Liver (tissue), 9 donors: ENCODE results near the gene CCL18. TPM values are rescaled to one million over a fixed set of nuclear protein-coding genes. Genes with fewer than 3 reads are reported as not detected.

Source experiments
- DNase-seq: peaks from one replicate; pipeline ENCODE4 v3.0.0-alpha.2; 2017; ENCODE audit warnings: low spot score
- H3K27ac ChIP-seq, 2 donors: one replicate each; pipeline ENCODE4 v1.7.0; 2013; ENCODE audit warnings: inconsistent platforms in 2 of 2, low read length in 2 of 2, control low read depth in 1 of 2, low read depth in 1 of 2, mild to moderate bottlenecking in 1 of 2
- H3K27me3 ChIP-seq, 4 donors: one replicate each; pipeline versions ENCODE4 v1.6.1 to v1.7.0; 2013; ENCODE audit warnings: low read length in 3 of 4, inconsistent platforms in 1 of 4, mild to moderate bottlenecking in 1 of 4, moderate library complexity in 1 of 4; ENCODE audit not compliant: control insufficient read depth in 4 of 4, insufficient read depth in 4 of 4
- H3K36me3 ChIP-seq, 4 donors: one replicate each; pipeline versions ENCODE4 v1.6.1 to v1.7.0; 2013; ENCODE audit warnings: low read length in 3 of 4, mild to moderate bottlenecking in 3 of 4, low read depth in 1 of 4, moderate library complexity in 1 of 4; ENCODE audit not compliant: control insufficient read depth in 4 of 4, insufficient read depth in 3 of 4
- H3K4me1 ChIP-seq, 4 donors: one replicate each; pipeline versions ENCODE4 v1.6.1 to v1.7.0; 2013; ENCODE audit warnings: low read length in 3 of 4, mild to moderate bottlenecking in 3 of 4, moderate library complexity in 1 of 4; ENCODE audit not compliant: control insufficient read depth in 4 of 4, insufficient read depth in 4 of 4
- H3K4me3 ChIP-seq, 3 donors: one replicate each; pipeline versions ENCODE4 v1.6.1 to v1.7.0; 2013; ENCODE audit warnings: low read length in 3 of 3, control low read depth in 1 of 3, low read depth in 1 of 3, mild to moderate bottlenecking in 1 of 3
- H3K9ac ChIP-seq, 2 donors: one replicate each; pipeline ENCODE4 v1.7.0; 2013; ENCODE audit warnings: low read length in 2 of 2, mild to moderate bottlenecking in 2 of 2, moderate library complexity in 2 of 2, control low read depth in 1 of 2, low read depth in 1 of 2
- H3K9me3 ChIP-seq, 4 donors: one replicate each; pipeline versions ENCODE4 v1.6.1 to v1.7.0; 2013; ENCODE audit warnings: low read length in 3 of 4; ENCODE audit not compliant: control insufficient read depth in 4 of 4
- ATF3 ChIP-seq: IDR thresholded peaks from 2 replicates; pipeline ENCODE4 v1.6.1; 2016; ENCODE audit warnings: antibody characterized with exemption
- CTCF ChIP-seq: fragments of 150-350 bp; IDR thresholded peaks from 2 replicates; pipeline ENCODE4 v1.5.1; 2017; ENCODE audit warnings: improper control_type of control experiment, low read depth, low read length; ENCODE audit not compliant: missing input control
- EGR1 ChIP-seq, 2 donors: IDR thresholded peaks; 2 replicates each; pipeline ENCODE4 v1.6.1; 2016 to 2018; ENCODE audit warnings: antibody characterized with exemption in 2 of 2, low read depth in 2 of 2
- FOXA1 ChIP-seq: IDR thresholded peaks from 2 replicates; pipeline ENCODE4 v1.6.1; 2016; ENCODE audit warnings: antibody characterized with exemption
- FOXA2 ChIP-seq: IDR thresholded peaks from 2 replicates; pipeline ENCODE4 v1.6.1; 2016; ENCODE audit warnings: antibody characterized with exemption
- GABPA ChIP-seq, 2 donors: IDR thresholded peaks in 1 of 2; conservative IDR thresholded peaks in 1 of 2; 2 replicates each; pipeline ENCODE4 v1.6.1; 2016; ENCODE audit warnings: antibody characterized with exemption in 2 of 2, mild to moderate bottlenecking in 1 of 2, moderate library complexity in 1 of 2
- HNF4A ChIP-seq, 2 donors: conservative IDR thresholded peaks; 2 replicates each; pipeline ENCODE4 v1.6.1; 2016; ENCODE audit warnings: antibody characterized with exemption in 2 of 2, mild to moderate bottlenecking in 2 of 2
- HNF4G ChIP-seq: IDR thresholded peaks from 2 replicates; pipeline ENCODE4 v1.6.1; 2016; ENCODE audit warnings: antibody characterized with exemption
- JUND ChIP-seq, 2 donors: IDR thresholded peaks; 2 replicates each; pipeline ENCODE4 v1.6.1; 2016; ENCODE audit warnings: antibody characterized with exemption in 2 of 2
- NR2F2 ChIP-seq: IDR thresholded peaks from 2 replicates; pipeline ENCODE4 v1.6.1; 2016; ENCODE audit warnings: antibody characterized with exemption
- RAD21 ChIP-seq, 2 donors: IDR thresholded peaks; 2 replicates each; pipeline ENCODE4 v1.6.1; 2016; ENCODE audit warnings: antibody characterized with exemption in 2 of 2, mild to moderate bottlenecking in 2 of 2
- RXRA ChIP-seq, 2 donors: IDR thresholded peaks; 2 replicates each; pipeline ENCODE4 v1.6.1; 2017 to 2018; ENCODE audit warnings: antibody characterized with exemption in 2 of 2, mild to moderate bottlenecking in 1 of 2
- SP1 ChIP-seq: IDR thresholded peaks from 2 replicates; pipeline ENCODE4 v1.6.1; 2018; ENCODE audit warnings: antibody characterized with exemption, mild to moderate bottlenecking
- TAF1 ChIP-seq: conservative IDR thresholded peaks from 2 replicates; pipeline ENCODE4 v1.6.1; 2016; ENCODE audit warnings: antibody characterized with exemption, mild to moderate bottlenecking
- YY1 ChIP-seq: IDR thresholded peaks from 2 replicates; pipeline ENCODE4 v1.6.1; 2016; ENCODE audit warnings: antibody characterized with exemption, mild to moderate bottlenecking
- WGBS: extraction: QIAGEN DNeasy Blood & Tissue Kit; methylation state at CpG from one replicate; pipeline ENCODE4 v1.1.7; 2013; 5-methylcytosine and 5-hydroxymethylcytosine counted together
- polyA plus RNA-seq, 2 donors: library from polyadenylated mRNA; stranded (reverse) in 1 of 2; unstranded in 1 of 2; fragments of 200-250 nt in 1 of 2; fragments of >200 nt in 1 of 2; fragmentation: Nextera tagmentation in 1 of 2; extraction: Ambion mirVana in 1 of 2; gene quantifications; one replicate each; pipeline versions ENCODE4 v1.2.1 to v1.2.3, GENCODE V29; 2013 to 2015
- total RNA-seq, 2 donors: library from RNA; depleted of rRNA; stranded (reverse); fragments of >200 nt; gene quantifications; one replicate each; pipeline ENCODE4 v1.2.3, GENCODE V29; 2014
- TF ChIP-seq, protein P1 (sequence below): IDR thresholded peaks from 2 replicates; pipeline ENCODE4 v1.6.1; 2016; ENCODE audit warnings: antibody characterized with exemption
- TF ChIP-seq, protein P2 (sequence below): IDR thresholded peaks from 2 replicates; pipeline ENCODE4 v1.6.1; 2016; ENCODE audit warnings: antibody characterized with exemption, mild to moderate bottlenecking
- TF ChIP-seq, protein P3 (sequence below): IDR thresholded peaks from 2 replicates; pipeline ENCODE4 v1.6.1; 2016; ENCODE audit warnings: antibody characterized with exemption
- donor health status: healthy.
- donor health status: healthy.
- donor health status: healthy.
- donor health status: healthy.
- donor health status: healthy.

Gene CCL18
- total and polyA plus RNA-seq, 4 donors = 0.22 to 0.92 (median 0.76) TPM; not detected in 1

GRCh38 chr17:36024106-36024869, 39.8 kb upstream of the CCL18 start:
- H3K27me3 ChIP-seq = no peaks in the 10 kb centered on the region
- H3K9me3 ChIP-seq = no peaks in the 10 kb centered on the region
- no peak for DNase-seq
- no peak overlapping the region for H3K27ac ChIP-seq
- TF ChIP-seq RXRA (IDR thresholded peaks at IDR 0.05) = no peak
- TF ChIP-seq, protein P1, sequence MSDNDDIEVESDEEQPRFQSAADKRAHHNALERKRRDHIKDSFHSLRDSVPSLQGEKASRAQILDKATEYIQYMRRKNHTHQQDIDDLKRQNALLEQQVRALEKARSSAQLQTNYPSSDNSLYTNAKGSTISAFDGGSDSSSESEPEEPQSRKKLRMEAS = no peak
- TF ChIP-seq HNF4G = no peak
- no peak for TF ChIP-seq SP1
- TF ChIP-seq, protein P2, sequence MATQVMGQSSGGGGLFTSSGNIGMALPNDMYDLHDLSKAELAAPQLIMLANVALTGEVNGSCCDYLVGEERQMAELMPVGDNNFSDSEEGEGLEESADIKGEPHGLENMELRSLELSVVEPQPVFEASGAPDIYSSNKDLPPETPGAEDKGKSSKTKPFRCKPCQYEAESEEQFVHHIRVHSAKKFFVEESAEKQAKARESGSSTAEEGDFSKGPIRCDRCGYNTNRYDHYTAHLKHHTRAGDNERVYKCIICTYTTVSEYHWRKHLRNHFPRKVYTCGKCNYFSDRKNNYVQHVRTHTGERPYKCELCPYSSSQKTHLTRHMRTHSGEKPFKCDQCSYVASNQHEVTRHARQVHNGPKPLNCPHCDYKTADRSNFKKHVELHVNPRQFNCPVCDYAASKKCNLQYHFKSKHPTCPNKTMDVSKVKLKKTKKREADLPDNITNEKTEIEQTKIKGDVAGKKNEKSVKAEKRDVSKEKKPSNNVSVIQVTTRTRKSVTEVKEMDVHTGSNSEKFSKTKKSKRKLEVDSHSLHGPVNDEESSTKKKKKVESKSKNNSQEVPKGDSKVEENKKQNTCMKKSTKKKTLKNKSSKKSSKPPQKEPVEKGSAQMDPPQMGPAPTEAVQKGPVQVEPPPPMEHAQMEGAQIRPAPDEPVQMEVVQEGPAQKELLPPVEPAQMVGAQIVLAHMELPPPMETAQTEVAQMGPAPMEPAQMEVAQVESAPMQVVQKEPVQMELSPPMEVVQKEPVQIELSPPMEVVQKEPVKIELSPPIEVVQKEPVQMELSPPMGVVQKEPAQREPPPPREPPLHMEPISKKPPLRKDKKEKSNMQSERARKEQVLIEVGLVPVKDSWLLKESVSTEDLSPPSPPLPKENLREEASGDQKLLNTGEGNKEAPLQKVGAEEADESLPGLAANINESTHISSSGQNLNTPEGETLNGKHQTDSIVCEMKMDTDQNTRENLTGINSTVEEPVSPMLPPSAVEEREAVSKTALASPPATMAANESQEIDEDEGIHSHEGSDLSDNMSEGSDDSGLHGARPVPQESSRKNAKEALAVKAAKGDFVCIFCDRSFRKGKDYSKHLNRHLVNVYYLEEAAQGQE = no peak
- no peak for TF ChIP-seq CTCF
- no peak for TF ChIP-seq HNF4A (conservative IDR thresholded peaks at IDR 0.05)
- TF ChIP-seq FOXA1 = no peak
- no peak for TF ChIP-seq EGR1 (IDR thresholded peaks at IDR 0.05; ENCODE audit: low read depth in 2 of 2)
- TF ChIP-seq YY1 = no peak
- no peak for TF ChIP-seq NR2F2
- TF ChIP-seq RAD21 (IDR thresholded peaks at IDR 0.05) = no peak
- TF ChIP-seq TAF1 = no peak
- TF ChIP-seq GABPA (IDR thresholded peaks at IDR 0.05 in 1 of 2, conservative IDR thresholded peaks at IDR 0.05 in 1 of 2) = no peak
- no peak for TF ChIP-seq JUND (IDR thresholded peaks at IDR 0.05)
- TF ChIP-seq, protein P3, sequence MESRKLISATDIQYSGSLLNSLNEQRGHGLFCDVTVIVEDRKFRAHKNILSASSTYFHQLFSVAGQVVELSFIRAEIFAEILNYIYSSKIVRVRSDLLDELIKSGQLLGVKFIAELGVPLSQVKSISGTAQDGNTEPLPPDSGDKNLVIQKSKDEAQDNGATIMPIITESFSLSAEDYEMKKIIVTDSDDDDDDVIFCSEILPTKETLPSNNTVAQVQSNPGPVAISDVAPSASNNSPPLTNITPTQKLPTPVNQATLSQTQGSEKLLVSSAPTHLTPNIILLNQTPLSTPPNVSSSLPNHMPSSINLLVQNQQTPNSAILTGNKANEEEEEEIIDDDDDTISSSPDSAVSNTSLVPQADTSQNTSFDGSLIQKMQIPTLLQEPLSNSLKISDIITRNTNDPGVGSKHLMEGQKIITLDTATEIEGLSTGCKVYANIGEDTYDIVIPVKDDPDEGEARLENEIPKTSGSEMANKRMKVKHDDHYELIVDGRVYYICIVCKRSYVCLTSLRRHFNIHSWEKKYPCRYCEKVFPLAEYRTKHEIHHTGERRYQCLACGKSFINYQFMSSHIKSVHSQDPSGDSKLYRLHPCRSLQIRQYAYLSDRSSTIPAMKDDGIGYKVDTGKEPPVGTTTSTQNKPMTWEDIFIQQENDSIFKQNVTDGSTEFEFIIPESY = no peak
- TF ChIP-seq FOXA2 = no peak
- TF ChIP-seq ATF3 = no peak
- no peaks in the 10 kb centered on the region for H3K4me1 ChIP-seq
- H3K36me3 ChIP-seq = no peaks in the 10 kb centered on the region
- no peak overlapping the region for H3K9ac ChIP-seq
- no peak overlapping the region for H3K4me3 ChIP-seq
- 93% methylated on average over 6 of the region's 6 CpGs for WGBS
